SK-N-SH treated with all-trans-retinoic acid at 6 μM for 48 hours (cell line): ENCODE results near the gene MIA2.

Experiments used
- ATAC-seq: fragments of 200-7000 bp; cut with Tn5 transposase; 3 replicates; pipeline ENCODE4 v1.9.1; 2020; ENCODE audit warnings: mild to moderate bottlenecking, moderate library complexity
- ARNTL ChIP-seq: fragments of 450-650 bp; formaldehyde crosslinking; IDR thresholded peaks from 2 replicates; pipeline ENCODE4 v1.5.0; 2020; ENCODE audit warnings: low read depth, mild to moderate bottlenecking, moderate library complexity, borderline replicate concordance
- BACH2 ChIP-seq: fragments of 250-450 bp; sonication (Bioruptor Pico); IDR thresholded peaks from 2 replicates; pipeline ENCODE4 v1.9.0; 2021; ENCODE audit warnings: mild to moderate bottlenecking, borderline replicate concordance
- CREB5 ChIP-seq: fragments of 250-450 bp; sonication (Bioruptor Pico); IDR thresholded peaks from 2 replicates; pipeline ENCODE4 v1.5.1; 2020; ENCODE audit warnings: low read depth, mild to moderate bottlenecking, moderate library complexity
- CSDC2 ChIP-seq: fragments of 250-450 bp; sonication (Bioruptor Pico); IDR thresholded peaks from 2 replicates; pipeline ENCODE4 v1.5.0; 2020; ENCODE audit warnings: mild to moderate bottlenecking, moderate library complexity
- CSRNP3 ChIP-seq: fragments of 250-450 bp; sonication (Bioruptor Pico); IDR thresholded peaks from 2 replicates; pipeline ENCODE4 v1.5.1; 2021; ENCODE audit warnings: mild to moderate bottlenecking, moderate library complexity
- ESRRG ChIP-seq: fragments of 250-450 bp; sonication (Bioruptor Pico); IDR thresholded peaks from 2 replicates; pipeline ENCODE4 v1.6.1; 2021; ENCODE audit warnings: mild to moderate bottlenecking
- GLIS3 ChIP-seq: fragments of 250-450 bp; sonication (Bioruptor Pico); IDR thresholded peaks from 2 replicates; pipeline ENCODE4 v1.5.0; 2020; ENCODE audit warnings: mild to moderate bottlenecking, moderate library complexity
- ISL1 ChIP-seq: fragments of 250-450 bp; sonication (Bioruptor Pico); IDR thresholded peaks from 2 replicates; pipeline ENCODE4 v2.1.2; 2022; ENCODE audit warnings: mild to moderate bottlenecking, moderate library complexity
- OSR1 ChIP-seq: fragments of 250-450 bp; sonication (Bioruptor Pico); IDR thresholded peaks from 2 replicates; pipeline ENCODE4 v1.8.0; 2022; ENCODE audit warnings: moderate library complexity, mild to moderate bottlenecking, inconsistent platforms
- PATZ1 ChIP-seq: fragments of 250-450 bp; sonication (Bioruptor Pico); IDR thresholded peaks from 2 replicates; pipeline ENCODE4 v1.8.0; 2020; ENCODE audit warnings: mild to moderate bottlenecking, moderate library complexity, borderline replicate concordance
- POU6F1 ChIP-seq: fragments of 250-450 bp; sonication (Bioruptor Pico); IDR thresholded peaks from 2 replicates; pipeline ENCODE4 v1.8.0; 2021; ENCODE audit warnings: low read depth, mild to moderate bottlenecking, moderate library complexity, borderline replicate concordance
- PPARA ChIP-seq: fragments of 250-450 bp; sonication (Bioruptor Pico); IDR thresholded peaks from 2 replicates; pipeline ENCODE4 v1.5.0; 2020; ENCODE audit warnings: mild to moderate bottlenecking, borderline replicate concordance
- SNAI2 ChIP-seq: fragments of 250-450 bp; sonication (Bioruptor Pico); IDR thresholded peaks from 2 replicates; pipeline ENCODE4 v1.5.0; 2020; ENCODE audit warnings: mild to moderate bottlenecking, moderate library complexity
- TCF4 ChIP-seq: fragments of 250-450 bp; sonication (Bioruptor Pico); IDR thresholded peaks from 2 replicates; pipeline ENCODE4 v1.8.0; 2021; ENCODE audit warnings: mild to moderate bottlenecking, moderate library complexity, borderline replicate concordance
- ZFP3 ChIP-seq: fragments of 250-450 bp; sonication (Bioruptor Pico); IDR thresholded peaks from 2 replicates; pipeline ENCODE4 v1.5.0; 2020; ENCODE audit warnings: mild to moderate bottlenecking, moderate library complexity
- ZNF565 ChIP-seq: fragments of 450-650 bp; formaldehyde crosslinking; conservative IDR thresholded peaks from 2 replicates; pipeline ENCODE4 v1.5.0; 2020; ENCODE audit warnings: low read depth, mild to moderate bottlenecking, moderate library complexity
- ZNF70 ChIP-seq: fragments of 450-650 bp; formaldehyde crosslinking; IDR thresholded peaks from 2 replicates; pipeline ENCODE4 v1.5.0; 2020; ENCODE audit warnings: mild to moderate bottlenecking, moderate library complexity
- ZNF8 ChIP-seq: fragments of 450-650 bp; formaldehyde crosslinking; IDR thresholded peaks from 2 replicates; pipeline ENCODE4 v1.5.0; 2020; ENCODE audit warnings: mild to moderate bottlenecking, moderate library complexity

Gene MIA2

GRCh38 chr14:39434401-39434800 lies 200.7 kb downstream of the MIA2 start (continued):
- TF ChIP-seq POU6F1 (CRISPR knock-in tag) (no peak), ZNF565 (CRISPR knock-in tag) (no peak), CSRNP3 (CRISPR knock-in tag) (no peak), ISL1 (CRISPR knock-in tag) (no peak), SNAI2 (CRISPR knock-in tag) (no peak), ZNF70 (CRISPR knock-in tag) (no peak), PPARA (CRISPR knock-in tag) (no peak), CREB5 (CRISPR knock-in tag) (no peak), OSR1 (CRISPR knock-in tag) (no peak), BACH2 (no peak)

DNA sequence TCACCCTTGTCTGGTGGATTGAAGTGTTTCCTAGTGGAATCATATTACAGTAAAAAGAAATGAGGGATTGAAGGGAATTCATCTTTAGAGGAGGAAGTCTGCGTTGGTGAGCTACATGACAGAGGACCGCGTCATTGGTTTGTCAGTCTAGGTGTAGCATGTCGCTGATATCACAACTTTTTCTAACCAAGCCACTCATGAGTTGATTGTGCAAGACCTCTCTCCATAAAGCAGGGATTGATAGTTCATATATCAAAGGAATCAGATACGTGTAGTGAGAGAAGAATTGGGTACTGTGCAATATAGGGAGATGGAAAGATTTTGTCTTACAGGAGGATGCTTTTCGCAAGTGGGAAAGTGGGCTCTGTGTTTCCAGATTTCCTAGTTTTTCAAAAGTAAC lies 201.5 kb downstream of the MIA2 start:
- no peak for ATAC-seq
- no peak for TF ChIP-seq PPARA (CRISPR knock-in tag)
- no peak for TF ChIP-seq GLIS3 (CRISPR knock-in tag)
- no peak for TF ChIP-seq ISL1 (CRISPR knock-in tag)
- TF ChIP-seq SNAI2 (CRISPR knock-in tag), result no peak
- no peak for TF ChIP-seq ZNF565 (CRISPR knock-in tag)
- no peak for TF ChIP-seq PATZ1 (CRISPR knock-in tag)
- no peak for TF ChIP-seq CSRNP3 (CRISPR knock-in tag)
- no peak for TF ChIP-seq CREB5 (CRISPR knock-in tag)
- no peak for TF ChIP-seq ESRRG (CRISPR knock-in tag)
- TF ChIP-seq CSDC2 (CRISPR knock-in tag), result no peak
- TF ChIP-seq OSR1 (CRISPR knock-in tag), result no peak
- no peak for TF ChIP-seq TCF4 (CRISPR knock-in tag)
- TF ChIP-seq ARNTL (CRISPR knock-in tag), result no peak
- TF ChIP-seq POU6F1 (CRISPR knock-in tag), result no peak
- TF ChIP-seq ZFP3 (CRISPR knock-in tag), result no peak
- no peak for TF ChIP-seq ZNF8
- TF ChIP-seq ZNF70 (CRISPR knock-in tag), result no peak
